Measurements from ENCODE around the gene SKA3.
"Not testable (repeated sequence)": the region's sequence is repeated elsewhere in the genome, so short reads cannot be mapped to it uniquely, and the experiment has no call there.

The SKA3 gene

GRCh38 chr13:21176215-21176981 lies at the start of gene SKA3, which contains the start of gene MRPL57:
TSS of gene SKA3 (minus strand) at chr13:21176552. CDS start at chr13:21176477, 75 bp downstream.
TSS of gene MRPL57 (plus strand) at chr13:21176658. CDS start at chr13:21176917, 259 bp downstream.
- DNase-seq = peak; percentile 69

GRCh38 chr13:21225082-21225481 lies 48.7 kb upstream of the SKA3 start:
- DNase-seq = no peak

GRCh38 chr13:21221268-21221667 lies 44.9 kb upstream of the SKA3 start:
- DNase-seq = no peak

- not testable (repeated sequence) for DNase-seq
These were observed 43.4 kb upstream of the SKA3 start for GRCh38 chr13:21219716-21220115.

- DNase-seq = no peak
These were observed 42.7 kb upstream of the SKA3 start for GRCh38 chr13:21219036-21219381.

- DNase-seq = no peak
These were observed 42.1 kb upstream of the SKA3 start for GRCh38 chr13:21218351-21219035.

- DNase-seq = no peak
These were observed 40.0 kb upstream of the SKA3 start for GRCh38 chr13:21216332-21216731.

- not testable (repeated sequence) for DNase-seq
These were observed 39.1 kb upstream of the SKA3 start for GRCh38 chr13:21215419-21215818.

GRCh38 chr13:21212138-21212775 lies 35.9 kb upstream of the SKA3 start:
- DNase-seq = no peak

- DNase-seq = no peak
These were observed 32.4 kb upstream of the SKA3 start for GRCh38 chr13:21208652-21209154.

GRCh38 chr13:21202767-21203531 lies 26.6 kb upstream of the SKA3 start:
- DNase-seq = no peak

GRCh38 chr13:21201456-21202190 lies 25.3 kb upstream of the SKA3 start:
- DNase-seq = not testable (repeated sequence)

- not testable (repeated sequence) for DNase-seq
These were observed 22.0 kb upstream of the SKA3 start for GRCh38 chr13:21198391-21198790.

- DNase-seq = not testable (repeated sequence)
These were observed 21.4 kb upstream of the SKA3 start for GRCh38 chr13:21197606-21198225.

- not testable (repeated sequence) for DNase-seq
These were observed 18.4 kb upstream of the SKA3 start for GRCh38 chr13:21194756-21195155.

GRCh38 chr13:21186410-21186809 lies 10.1 kb upstream of the SKA3 start:
- not testable (repeated sequence) for DNase-seq

GRCh38 chr13:21181671-21182070 lies 5.3 kb upstream of the SKA3 start:
- DNase-seq = no peak

- no peak for DNase-seq
These were observed 581 bp upstream of the SKA3 start for GRCh38 chr13:21176982-21177284.

GRCh38 chr13:21175656-21176214 lies 617 bp downstream of the SKA3 start:
- no peak for DNase-seq

GRCh38 chr13:21173767-21174166 lies 2.6 kb downstream of the SKA3 start:
- not testable (repeated sequence) for DNase-seq

- DNase-seq = no peak
These were observed 4.9 kb downstream of the SKA3 start for GRCh38 chr13:21171420-21171819.

All from cortex of kidney (tissue), 1 donor.